Left lobe of liver (tissue), 2 donors: ENCODE results near the gene PALD1. TPM values are rescaled to one million over a fixed set of nuclear protein-coding genes. Genes with fewer than 3 reads are reported as not detected.
"Not testable (repeated sequence)": the region's sequence is repeated elsewhere in the genome, so short reads cannot be mapped to it uniquely, and the experiment has no call there.

ENCODE experiments used
- ATAC-seq: fragments of 200-7000 bp; cut with Tn5 transposase; one replicate; pipeline ENCODE4 v1.9.1; 2020; ENCODE audit warnings: mild to moderate bottlenecking, moderate library complexity
- DNase-seq: peaks from one replicate; pipeline ENCODE4 v3.0.0-alpha.2; 2020; ENCODE audit warnings: low spot score
- total RNA-seq: library from RNA; stranded (reverse); gene quantifications from one replicate; pipeline ENCODE4 v1.2.1, GENCODE V29; 2021
- donor health status: DM: no; HTN: no; CAD: no; lungs with moderate emphysema.
- donor health status: DM: no; HTN: yes; CAD: no.

The PALD1 gene
- total RNA-seq, 1 donor from 2014 or later, result 1.1 TPM

GRCh38 chr10:70481105-70481504 lies 2.5 kb downstream of the PALD1 start:
- no peak for ATAC-seq
- DNase-seq, result no peak

- DNase-seq (no peak), ATAC-seq (peak; percentile 52)
Observed at GRCh38 chr10:70481831-70482530, 3.4 kb downstream of the PALD1 start.

DNA sequence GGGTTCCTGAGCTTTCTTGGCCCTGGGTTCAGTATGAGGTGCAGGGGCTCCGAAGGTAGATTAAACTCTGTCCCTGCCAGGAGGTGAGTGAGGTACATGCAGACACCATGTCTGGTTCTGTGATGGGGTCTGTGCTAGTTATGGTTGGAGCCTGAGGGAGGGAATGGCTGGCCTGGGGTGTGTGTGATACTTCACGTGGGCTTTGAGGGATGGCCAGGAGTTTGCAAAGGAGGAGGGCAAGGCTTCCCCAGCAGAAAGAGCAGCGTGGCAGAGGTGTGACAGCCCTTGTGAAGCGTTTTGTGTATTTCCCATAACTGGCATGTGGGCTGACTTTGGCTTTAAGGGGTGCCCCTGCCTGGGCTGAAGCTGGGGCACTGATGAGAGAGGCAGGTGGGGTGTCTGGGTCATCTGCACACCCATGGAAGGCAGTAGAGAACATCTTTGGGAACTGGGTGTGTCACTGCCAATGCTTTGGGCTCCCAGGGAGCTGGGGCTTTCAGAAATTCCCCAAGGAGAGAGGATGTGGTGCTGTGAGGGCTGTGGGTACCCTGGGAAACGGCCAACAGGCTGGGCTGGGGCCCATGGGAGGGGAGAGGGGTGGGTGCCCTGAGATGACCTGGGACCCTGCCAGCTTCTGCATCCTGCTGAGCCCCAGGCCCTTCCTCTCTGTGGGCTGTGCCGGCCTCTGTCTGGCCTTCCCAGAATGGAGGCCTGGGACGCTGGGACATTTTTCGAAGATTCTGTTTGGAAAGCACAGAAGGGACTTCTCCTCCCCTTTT lies 4.6 kb downstream of the PALD1 start:
- ATAC-seq, result no peak

GRCh38 chr10:70483872-70484271 lies 5.3 kb downstream of the PALD1 start:
- DNase-seq, ATAC-seq: not testable (repeated sequence)

More for the DNA sequence above, 4.6 kb downstream of the PALD1 start:
- no peak for DNase-seq

GRCh38 chr10:70487824-70488223 lies 9.3 kb downstream of the PALD1 start:
- DNase-seq, result no peak
- ATAC-seq, result no peak

- ATAC-seq (no peak), DNase-seq (no peak)
Observed at GRCh38 chr10:70490142-70490541, 11.6 kb downstream of the PALD1 start.

- no peak for DNase-seq
Observed at GRCh38 chr10:70491614-70492013, 13.0 kb downstream of the PALD1 start.

GRCh38 chr10:70492786-70493659 lies 14.5 kb downstream of the PALD1 start:
- ATAC-seq, result peak; percentile 51
- no peak for DNase-seq

More at GRCh38 chr10:70491614-70492013, 13.0 kb downstream of the PALD1 start:
- ATAC-seq, result no peak

DNA sequence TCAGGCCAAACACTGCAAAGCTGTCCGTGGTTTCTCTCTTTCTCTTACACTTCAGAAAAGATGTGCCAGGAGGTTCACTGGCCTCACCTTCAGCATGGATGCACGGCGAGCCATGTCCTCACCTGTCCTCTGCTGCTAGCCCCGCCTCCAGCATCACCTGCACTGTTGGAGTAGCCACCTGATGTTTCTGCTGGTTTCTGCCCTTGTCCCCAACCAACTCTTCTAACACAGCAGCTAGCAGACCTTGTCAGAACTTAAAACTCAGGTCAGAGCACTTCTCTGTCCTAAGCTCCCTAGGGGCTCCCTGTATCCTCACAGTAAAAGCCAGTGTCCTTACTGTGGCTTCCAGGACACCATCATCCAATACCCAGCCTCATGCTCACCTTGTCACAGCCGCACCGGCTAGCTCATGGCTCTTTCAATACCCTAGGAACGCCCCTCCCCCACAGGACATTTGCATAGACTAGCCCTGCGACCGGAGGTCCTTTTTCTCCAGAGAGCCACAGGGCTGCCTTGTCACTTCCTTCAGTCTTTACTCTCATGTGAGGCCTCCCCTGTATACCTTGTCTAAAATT lies 15.2 kb downstream of the PALD1 start:
- ATAC-seq, result peak; percentile 60
- no peak for DNase-seq

DNA sequence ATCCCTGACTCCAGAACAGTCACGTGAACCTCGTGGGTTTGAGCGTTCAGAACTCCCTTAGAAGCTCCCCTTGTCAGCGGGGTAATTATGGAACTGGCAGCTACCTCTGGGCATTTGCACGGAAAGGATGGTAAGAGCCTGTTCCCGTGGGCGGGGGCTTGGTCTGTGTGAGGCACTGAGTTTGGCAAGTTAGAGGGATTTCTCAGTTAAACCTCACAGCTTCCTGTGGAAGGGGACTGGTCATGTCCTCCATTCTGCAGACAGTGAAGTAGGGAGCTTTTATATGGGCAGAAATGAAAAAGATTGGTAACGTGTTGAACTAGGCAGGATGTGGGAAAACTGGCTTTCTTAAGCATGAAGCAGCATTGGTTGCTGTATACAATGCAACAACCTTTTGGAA lies 16.0 kb downstream of the PALD1 start:
- DNase-seq (no peak), ATAC-seq (peak; percentile 20)

- peak; percentile 42 for ATAC-seq
- no peak for DNase-seq
Observed at GRCh38 chr10:70494966-70495365, 16.4 kb downstream of the PALD1 start.

- ATAC-seq, result no peak
- DNase-seq, result no peak
Observed at GRCh38 chr10:70495691-70496261, 17.2 kb downstream of the PALD1 start.

GRCh38 chr10:70496341-70497119 lies 18.0 kb downstream of the PALD1 start:
- no peak for DNase-seq
- ATAC-seq, result no peak

- DNase-seq, result no peak
- ATAC-seq, result no peak
Observed at GRCh38 chr10:70497120-70497545, 18.6 kb downstream of the PALD1 start.

GRCh38 chr10:70498970-70499835 lies 20.6 kb downstream of the PALD1 start:
- no peak for DNase-seq
- peak; percentile 19 for ATAC-seq

- ATAC-seq (no peak), DNase-seq (no peak)
Observed at GRCh38 chr10:70499836-70500167, 21.2 kb downstream of the PALD1 start.

DNA sequence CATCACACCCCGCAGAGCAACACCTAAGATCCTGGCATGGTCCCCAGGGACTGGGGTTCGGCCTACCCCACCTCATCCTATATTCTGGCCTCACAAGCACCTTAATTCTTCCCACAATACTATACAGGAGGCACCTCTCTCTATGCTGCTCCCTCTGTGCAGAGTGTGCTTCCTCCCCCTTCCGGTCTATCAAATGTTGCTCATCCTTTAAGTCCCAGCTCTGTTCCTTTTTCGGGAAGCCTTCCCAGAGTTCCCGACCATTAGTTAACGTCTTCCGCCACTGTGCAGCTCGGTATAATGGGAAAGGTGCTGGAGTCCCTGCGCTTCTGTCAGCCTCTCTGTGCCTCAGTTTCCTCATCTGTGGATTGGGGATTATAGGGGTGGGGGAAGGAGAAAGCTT lies 21.8 kb downstream of the PALD1 start:
- DNase-seq (no peak), ATAC-seq (peak; percentile 35)

DNA sequence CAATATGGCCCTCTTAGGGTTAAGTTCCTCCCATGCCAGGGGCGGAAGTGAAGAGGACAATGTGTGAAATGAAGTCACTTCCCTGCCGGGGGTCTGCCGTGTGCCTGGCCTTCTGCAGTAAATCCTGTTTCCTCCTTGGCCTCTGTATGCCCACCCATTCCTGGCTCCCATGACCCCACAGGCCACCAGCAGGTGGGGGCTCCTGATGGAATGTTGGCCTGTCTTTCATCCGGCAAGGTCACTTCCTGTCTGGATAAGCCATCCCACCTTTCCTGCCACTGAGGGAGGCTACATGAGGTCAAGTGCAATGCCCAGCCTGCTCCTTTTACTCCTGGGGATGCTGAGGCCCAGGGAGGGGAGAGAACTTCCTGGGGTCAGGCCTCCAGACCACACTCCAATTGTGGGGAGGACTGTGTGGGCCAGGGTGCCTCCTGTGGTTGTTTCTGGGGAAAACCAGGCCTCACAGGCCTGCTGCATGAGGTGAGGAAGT lies 22.3 kb downstream of the PALD1 start:
- peak; percentile 49 for ATAC-seq
- DNase-seq, result no peak

GRCh38 chr10:70502406-70502805 lies 23.8 kb downstream of the PALD1 start:
- no peak for ATAC-seq

More at GRCh38 chr10:70502406-70502805, 23.8 kb downstream of the PALD1 start:
- DNase-seq, result no peak
